Kidney (tissue), 14 donors: ENCODE measurements around the gene RGS6. TPM values are rescaled to one million over a fixed set of nuclear protein-coding genes. Genes with fewer than 3 reads are reported as not detected.
A peak's percentile ranks its signal among the peaks of the same experiment; 100 is the strongest.

ENCODE experiments used
- DNase-seq, 5 donors: peaks; one replicate each; pipeline ENCODE4 v3.0.0-alpha.2; 2013 to 2020
- FAIRE-seq: peaks from 2 replicates; lab custom pipeline; 2012; peaks lifted over from hg19 to GRCh38; lab: Jason Lieb, UNC
- H3K27ac ChIP-seq, 2 donors: one replicate each; pipeline ENCODE4 v1.7.0; 2013; ENCODE audit warnings: low read depth in 2 of 2, low read length in 2 of 2, inconsistent platforms in 1 of 2
- H3K27me3 ChIP-seq: one replicate; pipeline ENCODE4 v1.7.1; 2013; ENCODE audit warnings: low read length, inconsistent platforms; ENCODE audit not compliant: control insufficient read depth, insufficient read depth
- H3K36me3 ChIP-seq, 3 donors: one replicate each; pipeline versions ENCODE4 v1.7.0 to v1.7.1; 2013; ENCODE audit warnings: low read length in 3 of 3, control low read depth in 1 of 3, inconsistent platforms in 1 of 3; ENCODE audit not compliant: insufficient read depth in 3 of 3, control insufficient read depth in 2 of 3
- H3K4me1 ChIP-seq, 3 donors: one replicate each; pipeline versions ENCODE4 v1.7.0 to v1.7.1; 2013; ENCODE audit warnings: low read length in 3 of 3, inconsistent platforms in 1 of 3, low read depth in 1 of 3; ENCODE audit not compliant: control insufficient read depth in 2 of 3, insufficient read depth in 2 of 3
- H3K4me3 ChIP-seq, 3 donors: one replicate each; pipeline versions ENCODE4 v1.7.0 to v1.8.1; 2013; ENCODE audit warnings: low read length in 3 of 3, control low read depth in 1 of 3, inconsistent platforms in 1 of 3
- H3K9ac ChIP-seq, 3 donors: one replicate each; pipeline versions ENCODE4 v1.7.0 to v1.7.1; 2013; ENCODE audit warnings: low read length in 3 of 3, control low read depth in 1 of 3, inconsistent platforms in 1 of 3
- H3K9me3 ChIP-seq, 3 donors: one replicate each; pipeline versions ENCODE4 v1.7.0 to v1.7.1; 2013; ENCODE audit warnings: low read length in 3 of 3, control low read depth in 1 of 3, inconsistent platforms in 1 of 3; ENCODE audit not compliant: control insufficient read depth in 2 of 3, insufficient read depth in 1 of 3
- CTCF ChIP-seq: IDR thresholded peaks from 3 replicates; pipeline ENCODE4 v1.5.1; 2012; ENCODE audit warnings: mild to moderate bottlenecking, moderate library complexity, borderline replicate concordance; ENCODE audit not compliant: insufficient read depth; ENCODE audit errors: extremely low read depth
- intact Hi-C: fragments of 100-400 bp; cut with DNase I; formaldehyde crosslinking; loops from one replicate; pipeline ENCODE4 v1.11.1; 2022
- polyA plus RNA-seq: library from polyadenylated mRNA; stranded (reverse); fragments of 350-450 nt; fragmentation: Illumina TruSeq; extraction: RNeasy Lipid Tissue Mini Kit (QIAGEN cat#74804); gene quantifications from one replicate; pipeline ENCODE4 v1.2.3, GENCODE V29; 2014; ENCODE audit warnings: low read depth, low replicate concordance; ENCODE audit not compliant: insufficient read depth
- total RNA-seq: library from RNA; stranded (reverse); fragmentation: NEBNext Ultra II Directional; extraction: Animal tissue kit (Norgen Biotek cat#: 25700); gene quantifications from one replicate; pipeline ENCODE4 v1.2.1, GENCODE V29; 2021
- donor health status: control.
- donor health status: control.
- donor health status: control.
- donor health status: control.
- donor health status: control.
- donor health status: DM: yes; HTN: yes; CAD: no.
- donor health status: Normal renal cell carcinoma (clear cell type).

RGS6 gene
- total and polyA plus RNA-seq, 2 donors from 2014 or later, result 1.1 to 1.4 TPM

GRCh38 chr14:72017290-72017689, 85.1 kb downstream of the RGS6 start:
- Histone ChIP-seq H3K27me3 (no peaks in the 10 kb centered on the region), H3K9me3 (no peaks in the 10 kb centered on the region), H3K4me3 (no peak overlapping the region), H3K36me3 (no peaks in the 10 kb centered on the region), H3K27ac (no peak overlapping the region), H3K4me1 (no peaks in the 10 kb centered on the region), H3K9ac (no peak overlapping the region)
- DNase-seq (no peak), FAIRE-seq (no peak)
- intact Hi-C loops, result no loop called here
- no peak for TF ChIP-seq CTCF

GRCh38 chr14:72023128-72024042, 91.2 kb downstream of the RGS6 start:
- DNase-seq (no peak), FAIRE-seq (no peak)
- no peak overlapping the region for H3K9ac ChIP-seq

GRCh38 chr14:72024043-72024407, 91.8 kb downstream of the RGS6 start:
- FAIRE-seq (no peak), DNase-seq (peak in 4 of 5 donors; percentile 25 to 49 (median 36))
- Histone ChIP-seq H3K27ac (no peak overlapping the region), H3K9ac (no peak overlapping the region), H3K27me3 (no peaks in the 10 kb centered on the region), H3K4me1 (no peaks in the 10 kb centered on the region), H3K36me3 (no peaks in the 10 kb centered on the region), H3K9me3 (no peaks in the 10 kb centered on the region), H3K4me3 (no peak overlapping the region)
- intact Hi-C loops, result no loop called here
- peak; percentile 42 for TF ChIP-seq CTCF

More at GRCh38 chr14:72023128-72024042, 91.2 kb downstream of the RGS6 start:
- Histone ChIP-seq H3K4me3 (no peak overlapping the region), H3K36me3 (no peaks in the 10 kb centered on the region), H3K4me1 (no peaks in the 10 kb centered on the region), H3K27ac (no peak overlapping the region), H3K27me3 (no peaks in the 10 kb centered on the region), H3K9me3 (no peaks in the 10 kb centered on the region)
- no peak for TF ChIP-seq CTCF
- intact Hi-C loops, result no loop called here
